K562 (cell line): ENCODE results near the gene KCNJ14. TPM values are rescaled to one million over a fixed set of nuclear protein-coding genes. Genes with fewer than 3 reads are reported as not detected.

Source experiments
- ATAC-seq: fragments of 200-7000 bp; cut with Tn5 transposase; 3 replicates; pipeline ENCODE4 v1.9.1; 2020; ENCODE audit warnings: moderate library complexity
- BruUV-seq: library from RNA; stranded (reverse); fragments of 400-500 nt; replicated peaks from 2 replicates; lab custom pipeline; 2021; lab: Mats Ljungman, UMichigan
- CTCF ChIA-PET: fragments of 300-600 bp; formaldehyde crosslinking; extraction: SDS; loops from one replicate; lab custom pipeline; 2021; ENCODE audit warnings: low intra/inter-chr PET ratio; lab: Yijun Ruan, JAX
- POLR2A ChIA-PET: fragments of 300-600, 350-650 bp; sonication (Branson Sonifier 250); formaldehyde crosslinking; extraction: SDS; loops from one replicate; lab custom pipeline; 2021; ENCODE audit warnings: antibody characterized with exemption, inconsistent platforms; lab: Yijun Ruan, JAX
- DNase-seq, 4 experiments: peaks; one replicate each; pipeline versions ENCODE4 v3.0.0 to v3.0.0-alpha.2; 2011 to 2018; ENCODE audit warnings: low spot score in 3 of 4, mixed read lengths in 3 of 4; ENCODE audit errors: extremely low read depth in 1 of 4
- FAIRE-seq: peaks from 2 replicates; lab custom pipeline; 2011; peaks lifted over from hg19 to GRCh38; lab: Jason Lieb, UNC
- H2AFZ ChIP-seq: 2 replicates; pipeline ENCODE4 v1.6.0; 2011; ENCODE audit warnings: low read depth, low read length, control low read depth, inconsistent platforms
- H3K27ac ChIP-seq: fragments of 200-600 bp; 3 replicates; pipeline ENCODE4 v1.8.0; 2011; ENCODE audit warnings: low read depth, mild to moderate bottlenecking, control low read depth, inconsistent platforms, low read length, moderate library complexity, mixed read lengths; ENCODE audit errors: extremely low read depth
- H3K27me3 ChIP-seq, 2 experiments: fragments of 300-600 bp in 1 of 2; 2 replicates in 1 of 2; 3 replicates in 1 of 2; pipeline versions ENCODE4 v1.6.0 to v1.8.0; 2011; ENCODE audit warnings: inconsistent platforms in 2 of 2, low read length in 2 of 2, mild to moderate bottlenecking in 1 of 2, mixed read lengths in 1 of 2, moderate library complexity in 1 of 2; ENCODE audit not compliant: control insufficient read depth in 2 of 2, insufficient read depth in 2 of 2
- H3K36me3 ChIP-seq: fragments of 300-600 bp; 3 replicates; pipeline ENCODE4 v1.8.0; 2011; ENCODE audit warnings: mild to moderate bottlenecking, low read length, inconsistent platforms; ENCODE audit not compliant: control insufficient read depth, insufficient read depth
- H3K4me1 ChIP-seq, 2 experiments: fragments of 200-600 bp in 1 of 2; replicated peaks in 1 of 2; 2 replicates in 1 of 2; 3 replicates in 1 of 2; pipeline versions ENCODE4 v1.5.1 to v1.8.0; 2011; ENCODE audit warnings: inconsistent platforms in 2 of 2, low read length in 2 of 2, mild to moderate bottlenecking in 1 of 2, mixed read lengths in 1 of 2, moderate library complexity in 1 of 2; ENCODE audit not compliant: control insufficient read depth in 2 of 2, insufficient read depth in 2 of 2
- H3K4me2 ChIP-seq: 2 replicates; pipeline ENCODE4 v1.6.1; 2011; ENCODE audit warnings: low read length, control low read depth, inconsistent platforms, mixed read lengths; ENCODE audit not compliant: insufficient read depth
- H3K4me3 ChIP-seq: fragments of 200-600 bp; sonication (generic), shearing (Covaris generic); 2 replicates; pipeline ENCODE4 v1.5.1; 2016; ENCODE audit warnings: control low read depth, inconsistent platforms
- H3K79me2 ChIP-seq: fragments of 200-600 bp; 3 replicates; pipeline ENCODE4 v1.8.0; 2011; ENCODE audit warnings: low read length, inconsistent platforms; ENCODE audit not compliant: control insufficient read depth, insufficient read depth
- H3K9ac ChIP-seq, 2 experiments: 2 replicates each; pipeline versions ENCODE4 v1.6.0 to v1.6.1; 2011; ENCODE audit warnings: low read depth in 2 of 2, low read length in 2 of 2, control low read depth in 1 of 2, inconsistent platforms in 1 of 2, mild to moderate bottlenecking in 1 of 2, mixed read lengths in 1 of 2; ENCODE audit not compliant: insufficient read depth in 1 of 2
- H3K9me1 ChIP-seq: one replicate; pipeline ENCODE4 v1.6.0; 2011; ENCODE audit warnings: inconsistent platforms, mild to moderate bottlenecking, low read length, moderate library complexity; ENCODE audit not compliant: control insufficient read depth, insufficient read depth
- H3K9me3 ChIP-seq: replicated peaks from 2 replicates; pipeline ENCODE4 v1.5.1; 2011; ENCODE audit warnings: low read depth, low read length, inconsistent platforms; ENCODE audit not compliant: control insufficient read depth, insufficient read depth
- H4K20me1 ChIP-seq: replicated peaks from 2 replicates; pipeline ENCODE4 v1.6.1; 2011; ENCODE audit warnings: low read length, inconsistent platforms, mixed read lengths; ENCODE audit not compliant: control insufficient read depth, insufficient read depth
- E2F8 ChIP-seq: fragments of 450-650 bp; IDR thresholded peaks from 2 replicates; pipeline ENCODE4 v1.7.1; 2018; ENCODE audit warnings: mild to moderate bottlenecking, low read depth; ENCODE audit not compliant: partially characterized antibody
- HOMEZ ChIP-seq: fragments of 250-450 bp; sonication (Bioruptor Pico); IDR thresholded peaks from 2 replicates; pipeline ENCODE4 v1.4.0; 2020; ENCODE audit warnings: mild to moderate bottlenecking, moderate library complexity
- MCM3 ChIP-seq: fragments of 450-650 bp; IDR thresholded peaks from 2 replicates; pipeline ENCODE4 v1.6.1; 2016
- MECOM ChIP-seq: fragments of 250-450 bp; sonication (Bioruptor Pico); IDR thresholded peaks from 2 replicates; pipeline ENCODE4 v1.8.0; 2022; ENCODE audit warnings: inconsistent platforms
- POLR2A ChIP-seq: fragments of 450-650 bp; conservative IDR thresholded peaks from 2 replicates; pipeline ENCODE4 v1.6.1; 2016
- RBM25 ChIP-seq: fragments of 200-400 bp; formaldehyde crosslinking; IDR thresholded peaks from 2 replicates; pipeline ENCODE4 v1.6.1; 2018; ENCODE audit warnings: low read length, low read depth, moderate library complexity; ENCODE audit not compliant: severe bottlenecking
- SMARCC2 ChIP-seq: fragments of 450-650 bp; IDR thresholded peaks from 2 replicates; pipeline ENCODE4 v1.6.1; 2017; ENCODE audit warnings: antibody characterized with exemption, moderate library complexity, mild to moderate bottlenecking, low read depth
- SRSF7 ChIP-seq: fragments of 200-400 bp; formaldehyde crosslinking; optimal IDR thresholded peaks from 2 replicates; pipeline ENCODE3; 2017; ENCODE audit warnings: mild to moderate bottlenecking, low read depth, low read length
- ZNF134 ChIP-seq: fragments of 250-450 bp; sonication (Bioruptor Pico); conservative IDR thresholded peaks from 2 replicates; pipeline ENCODE4 v1.4.0; 2020
- WGBS: fragments of 100-300 bp; shearing (Covaris generic); methylation state at CpG from one replicate; pipeline ENCODE4 v1.1.6; 2016; ENCODE audit warnings: low coverage, mixed read lengths; ENCODE audit not compliant: insufficient coverage; ENCODE audit errors: missing lambda C conversion rate; 5-methylcytosine and 5-hydroxymethylcytosine counted together
- in situ Hi-C: fragments of 300-500 bp; cut with MboI; formaldehyde crosslinking; loops from 4 replicates; pipeline ENCODE4 v1.15.0; 2018; ENCODE audit warnings: inconsistent platforms, mixed read lengths
- intact Hi-C: fragments of 100-400 bp; cut with micrococcal nuclease; formaldehyde crosslinking; loops from 2 replicates; pipeline ENCODE4 v1.14.2; 2022
- polyA plus RNA-seq, 8 experiments: library from polyadenylated mRNA; depleted of rRNA in 4 of 8; stranded (reverse) in 5 of 8; unstranded in 3 of 8; fragments of >200 nt; fragmentation: Nextera tagmentation in 2 of 8; fragmentation: Illumina TruSeq in 1 of 8; extraction: Ambion mirVana in 2 of 8; extraction: Trizol in 1 of 8; gene quantifications; 2 replicates each; pipeline versions ENCODE4 v1.2.1 to v1.2.3, GENCODE V29; 2011 to 2014; ENCODE audit warnings: inconsistent platforms in 1 of 8, missing spikeins in 1 of 8
- total RNA-seq, 7 experiments: library from RNA; depleted of rRNA in 6 of 7; stranded (reverse); fragments of >200 nt in 6 of 7; fragmentation: Illumina TruSeq in 2 of 7; extraction: Trizol in 2 of 7; gene quantifications; 2 replicates each; pipeline versions ENCODE4 v1.2.1 to v1.2.3, GENCODE V29; 2011 to 2021; ENCODE audit warnings: low replicate concordance in 1 of 7

Gene KCNJ14
- total and polyA plus RNA-seq, 9 of the 15 experiments (the other 6 are each of a cell fraction or from before 2014, with no cell fraction given) = 0.15 to 1.6 (median 0.49) TPM

- FAIRE-seq = peak; percentile 6
- H2AFZ ChIP-seq = no peak overlapping the region
- in situ Hi-C loops = no loop called here
- BruUV-seq = no TSS peak
- H3K79me2 ChIP-seq = no peaks in the 10 kb centered on the region
- POLR2A ChIA-PET = interaction anchor here (0.5 kb wide), 1 partner anchor 326 kb away, joined by 3 read pairs; no protein-coding TSS in a partner anchor
- H3K4me2 ChIP-seq = no peak overlapping the region
- TF ChIP-seq POLR2A (0 out of 2 replicates have a peak, but pooled peaks have one; percentile 14), MECOM (no peak), HOMEZ (no peak), E2F8 (no peak), SRSF7 (no peak), RBM25 (peak; percentile 28), SMARCC2 (no peak), ZNF134 (CRISPR knock-in tag) (no peak), MCM3 (no peak)
- peaks cover 0 to under 1% of the 10 kb centered on the region in 2 experiments; a peak in 1 of 5 replicates for H3K4me1 ChIP-seq
- no peak overlapping the region for H3K9ac ChIP-seq
- WGBS = 79% methylated on average over 5 of the region's 5 CpGs
- H3K9me1 ChIP-seq = no peaks in the 10 kb centered on the region
- H3K27ac ChIP-seq = no peak overlapping the region
- intact Hi-C loops = no loop called here
- no peaks in the 10 kb centered on the region for H3K9me3 ChIP-seq
- no peak overlapping the region for H3K4me3 ChIP-seq
- CTCF ChIA-PET = no interaction called here
- H3K27me3 ChIP-seq = no peaks in the 10 kb centered on the region
- peak in 1 of 4 experiments; percentile 16 for DNase-seq
- no peaks in the 10 kb centered on the region for H4K20me1 ChIP-seq
- no peak for ATAC-seq
- H3K36me3 ChIP-seq = peaks cover 38% of the 10 kb centered on the region; the same call in 1 of the 3 replicates
Measured at GRCh38 chr19:48436586-48436985, 18.8 kb upstream of the KCNJ14 start.
